AG09309 (cell line): ENCODE results near the gene LRRC28.

ENCODE experiments used
- DNase-seq: peaks from one replicate; pipeline ENCODE4 v3.0.0-alpha.2; 2010; ENCODE audit warnings: low read depth
- H3K4me3 ChIP-seq: 2 replicates; pipeline ENCODE4 v1.5.1; 2011; ENCODE audit warnings: mild to moderate bottlenecking, low read depth, low read length, moderate library complexity; ENCODE audit not compliant: control insufficient read depth
- CTCF ChIP-seq: IDR thresholded peaks from 2 replicates; pipeline ENCODE4 v1.5.1; 2011; ENCODE audit warnings: mild to moderate bottlenecking, low read depth, low read length, inconsistent platforms; ENCODE audit not compliant: insufficient read depth, control insufficient read depth; ENCODE audit errors: missing control alignments

Gene LRRC28

GRCh38 chr15:99307735-99308134 lies 56.5 kb downstream of the LRRC28 start:
- TF ChIP-seq CTCF, result no peak
- H3K4me3 ChIP-seq, result no peak overlapping the region
- DNase-seq, result no peak

- no peak for TF ChIP-seq CTCF
- no peak for DNase-seq
- no peak overlapping the region for H3K4me3 ChIP-seq
Measured at GRCh38 chr15:99310745-99311144, 59.5 kb downstream of the LRRC28 start.

- TF ChIP-seq CTCF, result no peak
- no peak overlapping the region for H3K4me3 ChIP-seq
- no peak for DNase-seq
Measured at GRCh38 chr15:99312228-99312627, 60.9 kb downstream of the LRRC28 start.

- H3K4me3 ChIP-seq, result no peak overlapping the region
- no peak for TF ChIP-seq CTCF
- DNase-seq, result no peak
Measured at GRCh38 chr15:99312794-99313193, 61.5 kb downstream of the LRRC28 start.

- no peak for TF ChIP-seq CTCF
- DNase-seq, result no peak
Measured at GRCh38 chr15:99315636-99316035, 64.4 kb downstream of the LRRC28 start.

GRCh38 chr15:99320374-99321215 lies 69.3 kb downstream of the LRRC28 start:
- no peak for DNase-seq
- no peak overlapping the region for H3K4me3 ChIP-seq

More at GRCh38 chr15:99315636-99316035, 64.4 kb downstream of the LRRC28 start:
- H3K4me3 ChIP-seq, result no peak overlapping the region

More at GRCh38 chr15:99320374-99321215, 69.3 kb downstream of the LRRC28 start:
- no peak for TF ChIP-seq CTCF
